GM12864 (cell line): Measurements from ENCODE around the gene TTC39B.

ENCODE experiments used
- DNase-seq: peaks from one replicate; pipeline ENCODE4 v3.0.0-alpha.2; 2011; ENCODE audit warnings: low read depth
- H3K4me3 ChIP-seq: 2 replicates; pipeline ENCODE4 v1.5.1; 2011; ENCODE audit warnings: mild to moderate bottlenecking, low read depth, low read length, control low read depth
- TF ChIP-seq, protein P1 (sequence below): IDR thresholded peaks from 2 replicates; pipeline ENCODE4 v1.5.1; 2011; ENCODE audit warnings: low read depth, mild to moderate bottlenecking, moderate library complexity, low read length, control low read depth, inconsistent platforms; ENCODE audit errors: missing control alignments

TTC39B gene

DNA sequence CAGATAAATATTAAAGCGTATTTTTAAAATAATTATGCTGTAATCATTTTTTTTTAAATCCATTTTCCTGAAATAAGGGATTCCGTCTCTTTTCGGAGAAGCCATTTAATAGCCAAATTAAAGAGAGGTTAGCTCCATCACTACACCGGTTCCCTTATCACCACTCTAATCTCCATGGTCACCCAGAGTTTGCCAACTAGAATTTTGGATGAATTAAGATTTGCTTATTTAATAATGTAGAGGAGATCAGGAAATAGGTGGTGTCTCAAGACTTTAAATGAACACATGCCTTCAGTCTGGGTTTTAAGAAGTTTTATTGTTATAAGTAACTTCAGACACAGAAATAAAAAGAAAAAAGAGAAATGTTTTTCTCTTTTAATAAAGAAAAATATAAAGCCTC is 151.7 kb downstream of the TTC39B start:
- no peak for DNase-seq
- TF ChIP-seq, protein P1, sequence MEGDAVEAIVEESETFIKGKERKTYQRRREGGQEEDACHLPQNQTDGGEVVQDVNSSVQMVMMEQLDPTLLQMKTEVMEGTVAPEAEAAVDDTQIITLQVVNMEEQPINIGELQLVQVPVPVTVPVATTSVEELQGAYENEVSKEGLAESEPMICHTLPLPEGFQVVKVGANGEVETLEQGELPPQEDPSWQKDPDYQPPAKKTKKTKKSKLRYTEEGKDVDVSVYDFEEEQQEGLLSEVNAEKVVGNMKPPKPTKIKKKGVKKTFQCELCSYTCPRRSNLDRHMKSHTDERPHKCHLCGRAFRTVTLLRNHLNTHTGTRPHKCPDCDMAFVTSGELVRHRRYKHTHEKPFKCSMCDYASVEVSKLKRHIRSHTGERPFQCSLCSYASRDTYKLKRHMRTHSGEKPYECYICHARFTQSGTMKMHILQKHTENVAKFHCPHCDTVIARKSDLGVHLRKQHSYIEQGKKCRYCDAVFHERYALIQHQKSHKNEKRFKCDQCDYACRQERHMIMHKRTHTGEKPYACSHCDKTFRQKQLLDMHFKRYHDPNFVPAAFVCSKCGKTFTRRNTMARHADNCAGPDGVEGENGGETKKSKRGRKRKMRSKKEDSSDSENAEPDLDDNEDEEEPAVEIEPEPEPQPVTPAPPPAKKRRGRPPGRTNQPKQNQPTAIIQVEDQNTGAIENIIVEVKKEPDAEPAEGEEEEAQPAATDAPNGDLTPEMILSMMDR: no peak
- no peak overlapping the region for H3K4me3 ChIP-seq

DNA sequence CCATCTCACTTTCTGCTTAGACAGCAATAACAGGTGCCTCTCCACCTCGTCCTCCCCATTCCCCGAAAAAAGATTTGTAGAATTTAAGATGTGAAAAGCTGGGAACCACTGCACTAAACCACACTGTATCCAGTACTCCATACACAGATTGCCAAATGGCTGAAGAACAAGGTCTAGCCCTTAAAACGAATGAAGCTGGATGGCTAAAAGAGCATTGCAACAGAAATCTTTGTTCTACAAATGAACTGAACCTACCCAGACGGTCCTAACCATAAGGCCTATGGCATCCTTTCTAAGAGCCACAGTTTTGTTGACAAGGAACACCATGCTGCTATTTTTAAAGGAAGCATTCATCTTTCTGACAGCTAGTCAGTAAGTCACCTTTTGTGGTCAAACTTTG is 152.3 kb downstream of the TTC39B start:
- TF ChIP-seq, protein P1: no peak
- no peak for DNase-seq
- no peak overlapping the region for H3K4me3 ChIP-seq

DNA sequence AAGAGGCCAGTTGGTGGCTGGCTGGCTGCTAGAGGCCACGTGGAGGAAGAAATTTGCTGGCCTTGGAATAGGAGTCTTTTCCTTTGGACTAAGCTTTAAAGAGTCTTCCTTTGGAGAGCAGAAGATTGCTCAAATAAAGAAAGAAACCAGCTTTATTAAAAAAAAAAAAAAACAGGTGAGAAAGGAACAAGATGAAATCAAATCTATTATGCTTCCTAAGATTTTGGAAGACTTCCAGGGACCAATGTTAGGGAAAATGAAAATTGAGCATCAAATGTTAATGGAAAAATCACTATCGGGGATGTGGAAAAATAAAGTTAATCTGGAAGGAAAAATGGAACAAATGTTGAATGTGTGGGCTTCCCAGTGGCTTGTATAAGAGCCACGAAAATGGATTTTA is 153.1 kb downstream of the TTC39B start:
- no peak for DNase-seq
- no peak overlapping the region for H3K4me3 ChIP-seq
- TF ChIP-seq, protein P1: no peak

DNA sequence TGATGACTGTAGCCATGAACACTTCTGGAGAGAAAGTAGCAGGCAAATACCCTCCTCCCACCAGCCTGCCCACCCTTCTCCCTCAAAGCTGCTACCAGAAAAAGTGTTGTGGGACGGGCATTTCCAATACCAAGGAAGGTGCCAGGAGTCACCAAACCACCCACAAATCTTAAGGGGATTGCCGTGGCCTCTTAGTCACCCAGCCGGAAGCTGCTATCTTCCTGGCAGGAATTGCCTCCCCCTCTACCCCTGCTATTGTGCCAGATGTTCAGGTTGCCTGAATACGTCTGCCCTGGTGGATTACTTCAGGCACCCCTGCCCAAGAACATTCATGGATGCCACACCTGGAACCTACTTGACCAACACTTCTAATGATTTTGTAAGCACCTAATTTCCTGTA is 156.1 kb downstream of the TTC39B start:
- no peak overlapping the region for H3K4me3 ChIP-seq
- no peak for DNase-seq
- TF ChIP-seq, protein P1: no peak

DNA sequence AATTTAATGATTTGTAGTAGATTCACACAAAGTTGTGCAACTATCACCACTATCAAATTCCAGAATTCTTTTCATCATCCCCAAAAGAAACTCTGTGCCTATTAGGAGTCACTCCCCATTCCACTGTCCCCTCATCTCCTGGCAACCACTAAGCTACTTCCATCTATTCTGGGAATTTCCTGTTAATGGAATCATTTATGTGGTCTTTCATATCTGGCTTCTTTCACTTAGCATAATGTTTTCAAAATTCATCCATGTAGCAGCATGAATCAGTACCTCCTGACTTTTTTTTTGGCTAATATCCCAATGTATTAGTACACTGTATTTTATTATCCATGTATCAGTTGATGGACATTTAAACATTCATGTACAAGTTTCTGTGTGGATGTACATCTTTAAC is 157.6 kb downstream of the TTC39B start:
- H3K4me3 ChIP-seq: no peak overlapping the region
- DNase-seq: no peak
- TF ChIP-seq, protein P1: no peak

DNA sequence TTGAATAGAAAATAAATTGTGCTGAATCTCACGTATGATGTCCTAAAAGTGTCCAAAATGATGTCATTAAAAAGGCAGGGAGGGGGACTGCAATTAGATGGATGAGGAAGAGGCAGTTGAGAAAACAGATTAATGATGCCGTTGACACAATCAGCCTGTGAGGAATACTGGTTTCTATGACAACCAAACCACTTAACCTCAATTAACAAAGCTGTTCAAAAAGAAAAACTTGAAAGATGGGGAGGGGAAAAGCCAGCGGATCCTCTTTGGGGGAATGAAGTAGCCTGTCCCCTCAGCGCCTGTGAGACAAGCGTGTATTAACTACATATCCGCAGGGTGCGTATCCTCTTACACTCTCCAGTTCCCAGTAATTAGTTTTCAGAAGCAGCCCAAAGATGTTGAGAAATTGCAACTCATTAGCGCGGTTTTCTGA is 160.7 kb downstream of the TTC39B start:
- no peak for DNase-seq
- no peak overlapping the region for H3K4me3 ChIP-seq
- TF ChIP-seq, protein P1: no peak

DNA sequence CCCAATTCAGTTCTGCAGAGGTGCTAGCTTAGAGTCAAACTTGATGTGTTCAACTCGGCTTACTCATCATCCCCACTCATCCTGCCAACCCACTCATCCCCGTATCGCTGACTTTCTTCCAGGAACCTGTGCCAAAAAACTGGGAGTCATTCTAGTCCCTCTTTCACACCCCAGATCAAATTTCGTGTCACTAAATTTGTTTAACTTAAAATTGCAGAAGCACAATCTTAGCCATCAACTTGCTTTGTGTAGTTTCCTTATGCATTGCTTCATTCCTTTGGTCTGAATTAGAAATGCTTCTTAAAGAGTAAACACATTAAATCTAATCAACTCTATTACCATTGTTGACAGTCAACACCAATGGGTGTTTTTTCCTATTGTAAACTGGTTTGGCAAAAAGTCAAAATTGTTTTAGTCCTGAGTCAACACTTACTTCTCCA is 162.4 kb downstream of the TTC39B start:
- no peak for DNase-seq
- TF ChIP-seq, protein P1: no peak
- H3K4me3 ChIP-seq: no peak overlapping the region
